Stomach (tissue), 4 donors: Measurements from ENCODE around the gene ATXN7L1.

Experiments
- CTCF ChIP-seq, 7 experiments: fragments of 450-650 bp in 4 of 7; fragments of 200-600 bp in 3 of 7; sonication (generic) in 3 of 7; IDR thresholded peaks; one replicate each; pipeline ENCODE4 v1.5.1; 2016 to 2019; ENCODE audit warnings: antibody characterized with exemption in 7 of 7, control low read depth in 2 of 7, mild to moderate bottlenecking in 1 of 7
- EP300 ChIP-seq: sonication (generic); formaldehyde crosslinking; IDR thresholded peaks from one replicate; pipeline ENCODE4 v1.6.1; 2017; ENCODE audit warnings: antibody characterized with exemption
- POLR2A ChIP-seq, 4 donors: fragments of 450-650 bp; IDR thresholded peaks; one replicate each; pipeline ENCODE4 v1.6.1; 2016; ENCODE audit warnings: antibody characterized with exemption in 4 of 4, control low read depth in 2 of 4, mild to moderate bottlenecking in 1 of 4, moderate library complexity in 1 of 4
- POLR2AphosphoS5 ChIP-seq, 3 donors: sonication (generic); formaldehyde crosslinking; IDR thresholded peaks; one replicate each; pipeline ENCODE4 v1.6.1; 2016; ENCODE audit warnings: antibody characterized with exemption in 3 of 3

DNA sequence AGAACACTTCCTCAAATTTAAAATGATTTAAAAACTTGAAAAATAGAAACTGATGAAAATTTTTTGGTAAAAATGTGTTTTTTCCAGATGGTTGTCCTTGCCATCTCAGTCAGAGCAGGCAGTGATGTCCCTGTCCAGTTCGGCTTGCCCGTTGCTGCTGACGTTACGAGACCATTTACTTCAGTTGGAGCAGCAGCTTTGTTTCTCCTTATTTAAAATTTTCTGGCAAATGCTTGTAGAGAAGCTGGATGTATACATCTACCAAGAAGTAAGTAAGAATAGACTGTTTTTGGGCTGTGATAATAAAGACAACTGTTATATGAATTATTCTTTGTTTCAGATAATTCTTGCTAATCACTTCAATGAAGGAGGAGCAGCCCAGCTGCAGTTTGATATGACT is 311.2 kb downstream of the ATXN7L1 start:
- TF ChIP-seq CTCF (IDR thresholded peaks at IDR 0.05) = no peak
- no peak for TF ChIP-seq POLR2A (IDR thresholded peaks at IDR 0.05)
- no peak for TF ChIP-seq POLR2AphosphoS5 (IDR thresholded peaks at IDR 0.05)
- no peak for TF ChIP-seq EP300
